GM19328 (cell line): ENCODE measurements around the gene MAPK8IP2.

Source experiments
- ATAC-seq: cut with Tn5 transposase; IDR thresholded peaks from one replicate; pipeline ENCODE4 v1.9.1; 2021; ENCODE audit warnings: mild to moderate bottlenecking, moderate library complexity; ENCODE audit not compliant: unreplicated experiment

MAPK8IP2 gene

DNA sequence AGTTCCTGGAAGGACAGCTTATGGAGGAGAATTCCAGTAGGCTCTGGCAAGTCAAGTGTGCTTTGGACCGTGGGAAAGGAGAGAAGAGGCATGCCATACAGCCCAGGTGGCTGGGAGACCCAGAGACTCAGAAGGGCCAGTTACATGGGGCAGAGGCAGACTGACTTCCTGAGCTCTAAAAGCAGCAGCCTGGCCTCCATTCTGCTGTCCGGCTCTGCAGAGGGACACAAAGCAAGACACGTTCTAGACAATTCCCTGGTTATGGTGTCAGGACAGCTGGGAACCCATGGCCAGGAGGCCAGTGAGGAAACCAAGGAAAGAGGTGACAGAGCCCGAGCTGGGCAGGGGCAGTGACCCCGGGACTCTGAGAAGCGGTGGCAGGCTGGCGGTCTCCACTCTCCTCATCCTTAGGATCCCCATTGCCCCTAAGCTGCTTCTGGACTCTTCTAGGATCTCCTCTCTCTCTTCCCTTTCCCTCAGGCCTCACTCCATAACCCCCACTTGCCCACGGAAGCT, 25.1 kb upstream of the MAPK8IP2 start:
- ATAC-seq, result no peak

- ATAC-seq, result no peak
Observed at GRCh38 chr22:50576070-50576469, 24.5 kb upstream of the MAPK8IP2 start.

DNA sequence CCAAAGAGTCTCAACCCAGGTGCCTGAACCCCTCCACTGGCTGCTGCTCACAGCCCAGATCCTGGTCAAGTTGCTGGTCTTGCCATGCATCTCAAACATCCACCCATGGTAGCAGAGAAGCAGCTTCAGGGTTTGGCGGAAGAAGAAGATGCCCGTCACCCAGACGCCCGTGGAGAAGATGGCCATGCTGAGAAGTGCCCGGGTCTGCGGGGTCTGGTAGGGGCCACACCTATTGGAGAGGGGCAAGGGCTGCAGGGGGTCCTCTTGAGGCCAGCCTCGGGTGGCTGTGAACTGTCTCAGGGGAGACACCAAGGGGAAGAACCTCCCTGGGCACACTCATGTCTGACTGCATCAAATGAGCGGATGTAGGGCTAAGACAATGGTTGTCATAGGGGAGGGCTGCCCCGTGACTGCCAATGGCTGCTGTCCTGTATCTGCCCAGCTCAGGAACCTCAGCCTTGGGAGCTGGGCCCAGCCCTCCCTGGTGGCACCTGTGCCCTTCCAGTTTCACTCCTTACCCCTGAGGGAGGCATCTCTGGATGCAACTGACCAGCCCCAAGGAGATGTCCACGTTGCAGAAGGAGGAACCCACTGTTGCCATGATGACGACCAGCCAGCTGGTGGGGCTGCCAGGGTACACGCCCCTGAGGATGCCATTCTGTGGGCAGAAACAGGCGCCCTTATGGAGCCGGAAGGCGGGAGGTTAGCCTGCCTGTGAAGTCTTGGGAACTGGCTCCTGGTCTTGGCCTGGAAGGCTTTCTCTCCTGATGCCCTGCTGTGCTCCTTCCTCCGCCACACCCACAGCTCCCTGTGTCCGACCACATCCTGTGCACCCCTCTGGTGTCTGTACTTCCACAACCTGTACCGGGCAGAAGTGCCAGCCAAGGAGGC, 23.5 kb upstream of the MAPK8IP2 start:
- no peak for ATAC-seq

DNA sequence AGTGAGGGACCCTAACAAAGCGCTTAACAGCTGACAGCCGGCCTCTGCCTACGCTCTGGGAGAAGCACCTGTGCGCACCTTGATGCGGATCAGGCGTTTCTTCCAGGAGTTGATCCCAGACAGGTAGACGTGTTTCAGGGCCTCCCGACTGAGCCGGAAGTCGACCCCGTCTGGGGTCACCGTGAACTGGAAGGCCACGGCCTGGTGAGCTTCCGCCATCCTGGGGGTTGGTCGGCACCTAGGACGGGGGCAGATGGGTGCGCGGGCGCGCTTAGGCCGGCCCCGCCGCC, 23.0 kb upstream of the MAPK8IP2 start:
- ATAC-seq, result no peak

GRCh38 chr22:50577987-50578775, 22.4 kb upstream of the MAPK8IP2 start, which contains the start of gene CPT1B:
Gene CPT1B, minus strand, starts transcription at chr22:50578427. Its CDS starts 512 bp downstream, at chr22:50577915.
- no peak for ATAC-seq

DNA sequence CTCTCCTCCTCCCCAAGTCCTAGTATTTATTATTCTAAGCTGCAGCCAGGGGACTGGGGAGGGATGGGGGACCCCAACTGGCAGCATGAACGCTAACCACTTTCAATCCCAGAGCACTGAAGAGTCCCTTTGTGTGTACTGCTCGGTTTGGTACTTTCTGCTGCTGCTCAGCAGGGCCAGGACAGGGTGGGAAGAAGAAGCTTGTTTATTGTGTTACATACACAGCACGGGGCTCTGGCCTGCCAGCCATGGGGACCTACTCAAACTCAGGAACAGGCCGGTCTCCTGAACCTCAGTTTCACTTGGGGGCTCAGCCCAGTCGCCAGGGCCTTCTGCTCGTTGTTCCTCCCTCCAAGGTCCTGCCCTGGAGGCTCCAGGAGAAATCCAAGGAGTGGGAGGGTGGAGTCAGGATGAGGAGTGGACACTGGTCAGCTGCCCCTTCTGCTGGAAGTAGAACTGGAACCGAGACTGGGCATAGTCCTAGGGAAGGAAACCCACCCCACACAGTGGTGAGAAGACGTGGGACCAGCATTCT, 21.8 kb upstream of the MAPK8IP2 start:
- no peak for ATAC-seq

DNA sequence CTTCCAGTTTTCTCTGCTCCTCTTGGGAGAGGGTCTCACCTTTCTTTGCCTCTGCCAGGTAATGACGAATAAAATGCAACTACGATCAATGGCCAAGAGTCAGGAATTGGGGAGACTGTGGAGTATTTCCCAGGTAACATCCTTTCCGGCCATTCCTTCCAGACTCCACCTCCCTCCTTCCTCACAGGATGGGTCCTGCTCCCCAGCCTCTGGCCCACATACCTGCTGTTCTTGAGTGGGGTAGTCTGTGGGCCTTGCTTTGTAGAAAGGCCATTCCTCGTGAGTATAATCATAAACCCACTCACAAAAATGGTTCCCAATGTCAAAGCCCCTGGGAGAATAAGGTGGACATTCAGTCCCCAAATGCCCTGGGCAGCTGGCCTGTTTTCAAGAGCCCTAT, 20.8 kb upstream of the MAPK8IP2 start:
- ATAC-seq, result no peak

DNA sequence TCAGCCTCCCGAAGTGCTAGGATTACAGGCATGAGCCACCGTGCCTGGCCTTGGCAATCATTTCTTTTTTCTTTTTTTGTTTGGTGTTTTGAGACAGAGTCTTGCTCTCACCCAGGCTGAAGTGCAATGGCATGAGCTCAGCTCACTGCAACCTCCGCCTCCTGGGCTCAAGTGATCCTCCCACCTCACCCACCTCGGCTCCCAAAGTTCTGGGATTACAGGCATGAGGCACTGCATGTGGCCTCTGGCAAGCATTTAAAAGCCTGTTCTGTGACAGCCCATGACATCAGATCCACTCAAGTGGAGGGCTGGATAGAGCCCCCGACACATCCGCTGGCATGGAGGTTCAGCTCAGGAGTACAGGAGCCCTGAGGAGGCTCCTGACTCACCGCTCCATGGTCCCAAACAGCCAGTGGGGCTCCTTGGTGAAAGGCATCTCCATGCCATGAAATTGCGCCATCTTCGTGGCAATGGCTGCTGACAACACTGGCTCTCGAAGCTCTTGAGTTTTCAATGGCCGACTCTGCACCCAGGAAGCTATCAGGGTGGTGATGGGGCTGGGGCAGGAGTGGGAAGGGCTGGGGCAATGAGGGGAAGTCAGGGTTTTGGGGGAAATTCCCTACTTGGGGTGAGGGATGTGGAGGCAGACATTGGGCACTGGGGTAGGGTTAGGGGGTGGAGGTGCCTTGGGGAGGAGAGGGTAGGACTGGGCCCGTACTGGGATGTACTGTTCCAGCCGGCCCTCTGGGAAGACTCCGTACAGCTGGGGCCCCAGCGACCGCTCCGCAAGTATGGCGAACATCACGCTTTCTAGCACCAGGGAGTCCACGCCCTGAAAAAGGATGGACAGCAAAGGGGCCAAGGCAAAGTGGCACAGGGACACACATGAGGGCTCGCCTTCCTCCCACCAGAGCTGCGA, 19.3 kb upstream of the MAPK8IP2 start:
- no peak for ATAC-seq

GRCh38 chr22:50581950-50582492, 18.6 kb upstream of the MAPK8IP2 start:
- ATAC-seq, result peak; percentile 23

DNA sequence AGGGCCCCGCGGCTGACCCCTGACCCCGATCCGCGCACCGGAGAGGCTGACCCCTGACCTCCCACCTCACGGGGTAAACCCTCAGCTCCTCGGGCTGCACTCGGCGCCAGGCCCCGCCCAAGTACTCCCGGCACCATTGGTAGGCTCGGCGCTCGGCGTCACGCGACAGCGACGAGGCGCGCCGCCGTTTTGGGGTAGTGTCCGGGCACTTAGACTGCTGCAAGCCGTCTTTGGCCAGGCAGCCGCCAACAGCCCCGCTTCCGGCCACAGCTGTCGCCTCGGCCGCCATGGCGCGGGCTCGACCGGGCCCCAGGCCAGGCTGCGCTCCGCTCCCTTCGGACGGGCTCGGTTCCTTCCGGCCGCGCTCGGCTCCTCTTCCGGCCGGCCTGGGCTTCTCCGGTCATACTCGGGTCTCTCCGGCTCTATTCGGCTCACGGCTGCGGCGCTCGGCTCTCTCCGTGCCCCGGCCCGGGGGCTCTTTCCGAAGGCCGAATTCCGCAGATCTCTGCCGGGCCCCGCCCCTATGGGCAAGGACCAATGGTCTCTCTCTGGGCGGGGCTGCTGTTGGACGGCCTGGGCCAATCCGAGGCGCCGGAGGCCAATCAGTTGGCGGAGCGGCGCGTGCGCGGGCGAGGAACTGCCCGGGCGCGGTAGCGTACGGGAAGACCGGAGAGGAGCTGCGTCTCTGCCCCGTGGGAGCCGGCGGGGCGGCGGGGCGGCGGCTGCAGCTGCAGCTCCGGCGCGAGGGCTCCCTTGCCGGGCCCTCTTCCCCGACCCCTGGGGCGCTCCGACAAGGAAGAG, 17.9 kb upstream of the MAPK8IP2 start, which contains the start of gene CHKB:
CHKB (minus strand) TSS at position 357 of the 801 bp plus-strand sequence; CDS start at position 289, 68 bp downstream.
- peak; percentile 86 for ATAC-seq

DNA sequence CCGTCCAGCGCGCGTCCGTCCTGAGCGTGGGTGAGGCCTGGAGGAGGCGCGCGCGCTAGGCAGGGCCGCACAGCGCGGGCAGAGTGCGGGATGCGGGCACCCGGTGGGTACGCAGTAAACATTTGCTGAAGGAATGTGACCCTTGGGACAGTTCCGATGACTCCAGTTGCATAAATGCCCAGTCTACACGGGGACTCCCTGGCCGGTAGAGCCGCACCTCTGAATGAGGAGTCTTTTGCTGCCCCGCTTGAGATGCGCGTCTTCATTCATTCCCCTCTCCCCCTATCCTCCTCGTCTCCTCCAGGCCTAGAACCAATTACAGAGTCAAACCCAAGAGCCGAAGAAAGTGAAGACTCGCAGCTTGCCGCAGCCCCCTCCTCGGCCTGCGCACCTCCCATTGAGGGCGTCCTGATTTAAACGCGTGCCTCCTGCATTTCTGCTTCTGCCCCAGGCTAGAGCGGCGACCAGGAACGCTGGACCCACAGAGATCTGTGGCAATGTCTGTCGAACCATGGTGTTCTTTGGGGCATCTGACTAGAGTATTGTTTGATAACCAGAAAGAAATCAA, 17.2 kb upstream of the MAPK8IP2 start:
- ATAC-seq, result peak; percentile 24

DNA sequence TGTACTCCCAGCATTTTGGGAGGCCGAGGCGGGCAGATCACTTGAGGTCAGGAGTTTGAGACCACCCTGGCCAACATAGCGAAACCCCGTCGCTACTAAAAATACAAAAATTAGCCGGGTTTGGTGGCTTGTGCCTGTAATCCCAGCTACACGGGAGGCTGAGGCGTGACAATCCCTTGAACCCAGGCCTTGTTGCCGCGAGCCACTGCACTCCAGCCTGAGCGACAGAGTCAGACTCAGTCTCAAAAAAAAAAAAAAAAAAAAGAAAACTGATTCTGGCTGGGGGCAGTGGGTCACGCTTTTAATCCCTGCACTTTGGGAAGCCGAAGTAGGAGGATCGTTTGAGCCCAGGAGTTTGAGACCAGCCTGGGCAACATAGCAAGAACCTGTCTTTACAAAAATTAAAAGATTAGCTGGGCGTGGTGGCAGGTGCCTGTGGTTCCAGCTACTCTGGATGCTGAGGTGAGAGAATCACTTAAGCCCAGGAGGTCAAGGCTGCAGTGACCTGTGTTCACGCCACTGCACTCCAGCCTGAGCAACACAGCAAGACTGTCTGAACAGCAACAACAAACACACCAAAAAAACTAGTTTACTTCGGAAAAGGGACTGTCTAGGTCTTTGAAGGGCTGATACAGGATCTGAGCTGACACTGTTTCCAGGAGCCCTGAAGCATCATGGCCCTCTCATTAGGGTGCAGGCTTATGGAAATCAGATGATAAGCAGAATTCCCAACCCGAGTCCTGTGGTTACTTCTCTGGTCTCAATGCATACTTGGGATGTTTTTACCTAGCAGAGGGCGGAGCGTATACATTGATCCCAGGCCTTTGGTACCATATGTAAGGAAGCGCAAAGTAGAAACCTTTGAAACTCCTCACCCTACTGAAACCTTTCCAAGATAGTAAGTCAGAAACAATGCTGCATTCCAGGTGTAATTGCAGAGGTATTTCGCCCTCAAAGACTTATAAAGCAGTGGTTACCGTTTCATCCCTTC, 16.2 kb upstream of the MAPK8IP2 start:
- no peak for ATAC-seq

DNA sequence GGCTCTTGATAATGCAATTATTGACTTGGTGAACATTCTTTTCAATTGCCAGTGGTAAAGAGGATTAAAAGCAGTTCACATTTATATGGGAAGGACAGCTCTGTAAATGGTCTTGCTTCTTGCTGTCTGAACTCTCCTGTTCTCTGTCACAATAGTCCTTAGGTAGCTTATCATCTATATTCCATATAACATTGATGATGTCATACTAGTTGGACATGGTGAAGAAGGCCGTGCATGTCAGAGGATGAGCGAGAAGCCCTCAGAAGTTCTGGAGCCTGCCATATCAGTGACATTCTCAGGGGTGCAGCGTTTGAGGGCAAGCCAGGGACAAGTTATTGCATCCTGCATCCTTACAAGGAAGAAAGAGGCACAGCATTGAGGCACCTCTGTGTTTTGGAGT, 15.4 kb upstream of the MAPK8IP2 start:
- no peak for ATAC-seq

DNA sequence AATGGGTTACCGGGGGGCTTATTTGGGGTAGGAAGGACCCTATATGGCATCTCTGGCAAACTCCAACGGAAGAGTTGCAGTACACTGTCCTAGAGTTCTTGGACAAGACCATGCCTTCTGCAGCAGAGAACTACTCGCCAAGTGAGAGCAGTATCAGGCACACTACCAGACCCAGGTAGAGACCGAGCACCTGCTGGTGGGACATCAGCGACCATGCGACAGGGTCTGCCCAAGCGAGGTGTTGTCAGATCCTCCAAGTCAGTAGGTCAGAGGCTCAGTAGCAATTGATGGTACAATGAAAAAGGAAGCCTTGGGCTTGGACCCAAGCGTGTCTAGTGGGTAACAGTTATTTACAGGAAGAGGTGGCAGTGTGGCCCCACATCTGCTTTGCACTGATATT, 14.8 kb upstream of the MAPK8IP2 start:
- ATAC-seq, result no peak

- no peak for ATAC-seq
Observed at GRCh38 chr22:50586416-50586815, 14.2 kb upstream of the MAPK8IP2 start.

GRCh38 chr22:50587407-50587806, 13.2 kb upstream of the MAPK8IP2 start:
- no peak for ATAC-seq

DNA sequence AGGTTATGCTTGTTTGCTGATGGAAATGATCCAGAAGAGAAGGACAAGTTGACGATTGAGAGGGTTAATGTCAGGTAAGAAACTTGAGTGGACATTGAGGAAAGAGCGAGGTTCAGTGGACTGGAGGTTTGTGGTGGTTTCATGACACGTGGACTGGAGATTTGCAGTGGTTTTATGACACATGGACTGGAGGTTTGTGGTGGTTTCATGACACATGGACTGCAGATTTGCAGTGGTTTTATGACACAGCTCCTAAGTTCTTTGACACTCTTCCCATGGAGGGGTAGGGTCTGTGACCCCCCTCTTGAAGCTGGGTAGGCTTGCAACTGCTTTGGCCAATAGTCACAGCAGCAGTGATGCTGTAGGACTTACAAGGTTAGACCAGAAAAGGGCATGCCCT, 5.4 kb upstream of the MAPK8IP2 start:
- no peak for ATAC-seq

GRCh38 chr22:50597097-50597496, 3.5 kb upstream of the MAPK8IP2 start:
- no peak for ATAC-seq
